ENCODE data around the gene CCDC138.

Gene CCDC138

DNA sequence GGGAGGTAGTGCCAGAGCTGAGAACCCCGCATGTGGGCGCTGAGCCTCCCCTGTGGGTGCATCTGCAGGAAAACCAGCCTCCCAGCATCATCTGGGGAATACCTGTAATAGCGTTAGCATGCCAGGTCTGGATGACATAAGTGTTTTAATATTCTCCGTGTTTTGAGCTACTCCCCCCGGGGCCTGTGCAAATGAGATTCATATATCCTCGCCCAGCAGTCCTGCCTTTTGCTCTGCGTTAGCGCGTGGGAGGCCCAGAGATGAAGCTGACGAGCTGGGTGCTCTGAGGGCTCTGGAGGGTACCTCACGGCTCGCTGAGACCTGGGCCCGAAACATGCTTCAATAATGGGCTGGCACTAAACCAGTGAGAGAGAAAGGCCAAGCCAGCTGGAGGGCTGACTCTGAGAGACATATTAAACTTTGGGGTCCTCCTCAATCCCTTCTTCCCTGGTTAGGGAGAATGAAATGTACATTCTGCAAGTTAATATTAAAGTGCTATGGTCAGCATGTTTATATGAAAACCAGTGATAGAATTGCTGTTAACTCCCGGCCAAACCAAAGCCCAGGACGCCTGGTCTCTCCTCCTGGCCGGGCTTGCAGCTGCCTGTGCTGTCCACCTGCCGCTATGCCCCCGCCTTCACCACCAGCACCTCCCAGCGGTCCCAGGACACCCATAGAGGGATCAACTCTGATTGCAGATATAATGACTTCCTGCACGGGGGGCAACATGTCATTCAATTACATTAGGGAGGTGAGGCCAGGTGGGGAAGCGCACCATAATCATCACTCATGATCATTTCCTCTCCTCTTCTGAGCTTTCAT, 125.4 kb downstream of the CCDC138 start:
- in situ Hi-C loops (cut with MboI; ENCODE audit: low pct_unique_long_range_greater_than_20kb, low sequenced_read_pairs), result no loop called here
- DNase-seq, result no peak

DNA sequence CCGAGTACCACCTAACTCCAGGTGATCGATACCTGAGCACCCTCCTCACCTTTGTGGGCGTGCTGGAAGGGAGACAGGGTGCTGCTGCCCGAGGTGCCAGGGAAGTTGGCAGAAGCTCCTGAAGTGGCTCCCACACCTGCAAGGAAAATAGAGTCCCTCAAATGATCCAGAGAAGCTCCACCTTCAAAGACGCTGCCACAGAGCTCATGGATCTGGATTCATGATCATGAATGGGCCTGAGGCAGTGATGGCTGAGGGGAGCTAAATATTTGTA, 126.0 kb downstream of the CCDC138 start:
- in situ Hi-C loops (cut with MboI; ENCODE audit: low pct_unique_long_range_greater_than_20kb, low sequenced_read_pairs), result no loop called here
- no peak for DNase-seq

DNA sequence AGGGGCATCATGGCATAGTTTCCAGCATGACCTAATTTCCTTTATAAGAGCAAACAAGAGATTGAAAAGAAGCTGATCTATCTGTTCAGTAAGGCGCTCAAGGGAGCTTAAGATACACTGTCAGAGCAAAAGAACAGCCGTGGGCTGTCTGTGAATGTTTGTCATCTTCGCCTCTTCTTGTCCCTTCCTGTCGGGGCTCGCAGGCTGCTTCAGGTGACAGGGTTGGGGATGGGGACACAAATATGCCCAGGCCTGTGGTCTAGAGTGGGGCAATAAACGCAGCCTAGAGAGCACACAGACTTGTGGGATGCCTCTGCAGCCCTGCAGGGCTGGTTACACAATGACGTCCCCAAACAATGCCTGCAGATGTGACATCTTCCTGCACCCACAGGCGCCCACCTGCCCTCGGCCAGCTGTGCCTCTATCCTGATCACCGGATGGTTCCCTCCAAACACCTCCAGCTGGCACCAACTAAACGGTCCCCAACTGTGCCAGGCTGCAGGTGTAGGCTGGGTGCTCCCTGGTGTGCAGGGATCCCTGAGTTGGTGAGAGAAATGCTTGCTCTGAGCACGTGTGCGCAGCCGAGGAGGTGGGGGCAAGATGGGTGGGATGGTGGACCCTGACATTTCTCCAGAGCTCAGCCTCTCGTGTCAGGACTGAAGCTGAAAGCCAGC, 129.7 kb downstream of the CCDC138 start:
- in situ Hi-C loops (cut with MboI; ENCODE audit: low pct_unique_long_range_greater_than_20kb, low sequenced_read_pairs), result no loop called here
- DNase-seq, result no peak

DNA sequence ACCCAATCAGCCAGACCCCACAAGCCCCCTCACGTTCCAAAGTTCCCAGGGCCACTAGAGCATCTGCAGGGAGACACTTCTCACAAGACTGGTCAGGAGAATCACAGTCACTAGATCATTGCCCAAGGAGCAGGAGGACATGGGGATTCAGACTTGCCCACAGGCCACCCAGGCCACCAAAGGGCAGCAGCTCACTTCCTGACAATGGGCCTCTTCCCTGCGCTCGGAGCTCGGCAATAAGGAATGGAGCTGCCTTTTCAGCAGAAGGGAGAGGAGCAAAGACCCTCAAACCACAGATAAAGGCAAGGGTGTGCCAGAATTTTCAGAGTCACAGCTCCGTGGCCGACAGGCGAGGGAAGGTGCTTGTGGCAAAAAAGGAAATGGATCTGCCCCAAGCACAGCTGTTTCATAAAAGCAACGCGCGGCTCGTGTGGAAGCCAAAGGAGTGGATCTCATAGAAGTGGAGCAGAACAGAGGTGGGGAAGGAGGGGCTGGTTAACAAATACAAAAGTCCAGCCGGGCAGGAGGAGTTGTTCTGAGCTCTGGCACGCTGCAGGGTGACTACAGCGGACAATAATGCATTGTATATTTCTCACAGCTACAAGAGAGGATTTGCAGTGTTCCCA, 130.3 kb downstream of the CCDC138 start:
- DNase-seq, result no peak
- in situ Hi-C loops (cut with MboI; ENCODE audit: low pct_unique_long_range_greater_than_20kb, low sequenced_read_pairs), result no loop called here

DNA sequence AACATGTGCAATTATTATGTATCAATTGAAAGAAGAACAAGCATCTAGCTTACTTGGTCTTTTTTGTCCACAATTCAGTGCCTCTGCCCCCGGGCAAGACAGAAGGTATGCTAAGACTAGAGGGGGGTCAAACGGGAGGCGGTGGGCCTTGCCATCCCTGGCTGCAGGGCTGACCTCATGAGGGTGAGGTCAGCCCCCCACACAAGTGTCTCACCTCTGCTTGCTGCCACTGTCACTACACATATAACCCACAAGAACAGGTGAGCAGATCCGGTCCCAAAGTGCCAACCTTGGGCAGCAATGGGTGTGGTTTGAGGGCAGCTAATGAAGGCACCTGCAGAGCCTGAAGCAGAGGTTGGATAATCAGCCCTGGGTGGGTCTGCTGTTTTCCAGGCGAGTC, 131.0 kb downstream of the CCDC138 start:
- no peak for DNase-seq
- in situ Hi-C loops (cut with MboI; ENCODE audit: low pct_unique_long_range_greater_than_20kb, low sequenced_read_pairs), result no loop called here

DNA sequence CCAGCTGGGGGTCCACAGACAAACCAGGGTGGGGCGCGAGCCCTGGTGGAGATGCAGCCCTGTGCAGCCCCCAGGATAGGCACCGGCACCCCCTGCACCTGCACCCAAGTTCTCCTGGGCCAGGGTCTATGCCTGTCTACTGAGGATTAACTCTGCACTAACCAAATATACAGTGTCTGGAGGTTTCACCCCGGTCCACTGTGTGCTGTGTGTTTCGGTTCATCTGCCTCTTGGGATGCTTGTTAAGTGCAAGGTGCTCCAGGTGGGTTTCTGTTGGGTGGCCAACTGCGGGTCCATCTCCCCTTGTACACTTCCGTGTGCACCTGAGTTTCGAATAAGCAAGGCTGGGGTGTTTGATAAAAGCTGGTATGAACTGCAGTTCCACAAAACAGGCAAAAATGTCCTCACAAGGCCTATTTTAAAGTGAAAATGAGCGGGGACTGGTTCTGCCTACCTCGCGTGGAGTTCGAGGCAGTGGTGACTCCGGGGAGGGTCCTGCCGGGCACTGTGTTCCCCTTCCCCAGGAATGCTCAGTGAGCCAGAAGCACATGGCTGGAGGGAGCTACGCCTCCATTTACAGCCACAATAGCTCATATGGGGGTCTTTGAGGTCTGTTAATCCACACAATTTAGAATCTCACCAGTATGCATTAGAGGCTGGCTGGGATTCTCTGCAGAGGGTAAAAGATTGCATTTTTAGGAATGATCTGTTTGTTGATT, 131.7 kb downstream of the CCDC138 start:
- no peak for DNase-seq
- in situ Hi-C loops (cut with MboI; ENCODE audit: low pct_unique_long_range_greater_than_20kb, low sequenced_read_pairs), result no loop called here

DNA sequence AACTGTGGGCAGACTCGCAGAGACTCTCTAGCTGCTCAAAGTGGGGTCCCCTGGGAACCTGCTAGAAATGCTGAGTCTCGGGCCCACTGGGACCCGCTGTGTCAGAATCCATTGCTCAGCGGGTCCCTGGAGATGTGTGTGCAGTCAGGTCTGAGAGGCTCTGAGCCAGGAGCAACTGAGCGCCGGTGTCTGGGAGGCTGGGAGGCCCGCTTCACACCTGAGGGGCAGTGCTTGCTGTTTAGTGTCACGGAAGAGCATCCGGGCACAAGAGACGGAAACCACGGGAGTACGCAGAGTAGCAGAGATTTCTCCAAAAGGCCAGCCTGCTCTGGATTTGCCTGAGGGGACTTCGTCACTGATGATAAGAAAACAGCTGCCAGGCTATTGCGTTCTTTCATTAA, 132.4 kb downstream of the CCDC138 start:
- DNase-seq, result no peak
- in situ Hi-C loops (cut with MboI; ENCODE audit: low pct_unique_long_range_greater_than_20kb, low sequenced_read_pairs), result no loop called here

DNA sequence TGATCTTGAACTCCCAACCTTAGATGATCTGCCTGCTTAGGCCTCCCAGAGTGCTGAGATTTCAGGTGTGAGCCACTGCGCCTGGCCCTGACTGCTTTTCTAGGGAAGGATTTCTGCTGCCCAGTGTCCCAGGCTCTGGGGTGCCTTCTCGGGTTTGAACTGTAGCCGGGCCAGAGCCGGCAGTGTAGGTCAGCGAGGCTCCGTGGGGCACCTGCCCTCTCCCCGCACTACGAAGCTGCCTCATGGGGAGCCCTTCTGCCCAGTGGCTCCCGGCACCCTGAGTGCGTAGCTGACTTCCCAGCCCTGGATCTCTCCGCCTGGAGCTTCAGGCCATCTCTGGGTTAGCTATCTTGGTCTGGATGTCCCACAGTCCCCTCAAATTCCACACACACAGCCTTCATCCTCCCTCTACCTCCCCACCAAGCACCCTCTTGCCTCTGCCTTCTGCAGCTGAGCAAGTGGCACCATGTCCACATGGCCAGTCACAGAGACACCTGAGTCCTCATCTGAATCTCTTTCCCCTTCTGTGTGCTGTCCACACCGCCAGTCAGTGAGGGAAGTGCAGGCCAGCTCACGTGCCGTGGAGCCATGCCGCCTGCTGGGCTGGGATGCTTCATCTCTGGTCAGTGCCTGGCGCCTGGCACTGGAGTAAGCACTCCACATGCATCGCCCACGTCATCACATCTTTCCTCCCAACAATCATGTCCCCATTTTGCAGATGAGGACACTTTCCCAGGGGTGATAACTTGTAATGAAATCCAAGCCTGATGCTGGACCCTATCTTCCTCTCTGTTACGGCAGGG, 133.2 kb downstream of the CCDC138 start:
- in situ Hi-C loops (cut with MboI; ENCODE audit: low pct_unique_long_range_greater_than_20kb, low sequenced_read_pairs), result no loop called here
- DNase-seq, result no peak

DNA sequence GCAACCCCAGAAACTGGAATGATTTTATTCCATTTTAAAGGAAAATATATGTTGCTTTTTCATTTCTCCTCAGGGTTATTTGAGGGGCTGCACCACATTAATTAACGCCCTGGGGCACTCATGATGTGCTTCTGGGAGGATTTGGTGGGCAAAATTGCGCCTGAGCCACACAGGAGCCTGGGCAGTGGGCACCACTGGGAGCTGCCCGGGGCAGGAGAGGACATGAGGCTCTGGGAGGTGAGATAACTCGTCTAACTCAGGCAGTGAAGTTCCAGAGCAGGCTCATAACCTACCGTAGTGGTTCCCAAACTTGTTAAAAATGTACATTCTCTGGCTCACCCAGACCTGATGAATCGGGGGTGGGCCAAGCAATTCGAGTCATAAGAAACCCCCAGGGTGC, 134.1 kb downstream of the CCDC138 start:
- in situ Hi-C loops (cut with MboI; ENCODE audit: low pct_unique_long_range_greater_than_20kb, low sequenced_read_pairs), result no loop called here
- DNase-seq, result no peak

DNA sequence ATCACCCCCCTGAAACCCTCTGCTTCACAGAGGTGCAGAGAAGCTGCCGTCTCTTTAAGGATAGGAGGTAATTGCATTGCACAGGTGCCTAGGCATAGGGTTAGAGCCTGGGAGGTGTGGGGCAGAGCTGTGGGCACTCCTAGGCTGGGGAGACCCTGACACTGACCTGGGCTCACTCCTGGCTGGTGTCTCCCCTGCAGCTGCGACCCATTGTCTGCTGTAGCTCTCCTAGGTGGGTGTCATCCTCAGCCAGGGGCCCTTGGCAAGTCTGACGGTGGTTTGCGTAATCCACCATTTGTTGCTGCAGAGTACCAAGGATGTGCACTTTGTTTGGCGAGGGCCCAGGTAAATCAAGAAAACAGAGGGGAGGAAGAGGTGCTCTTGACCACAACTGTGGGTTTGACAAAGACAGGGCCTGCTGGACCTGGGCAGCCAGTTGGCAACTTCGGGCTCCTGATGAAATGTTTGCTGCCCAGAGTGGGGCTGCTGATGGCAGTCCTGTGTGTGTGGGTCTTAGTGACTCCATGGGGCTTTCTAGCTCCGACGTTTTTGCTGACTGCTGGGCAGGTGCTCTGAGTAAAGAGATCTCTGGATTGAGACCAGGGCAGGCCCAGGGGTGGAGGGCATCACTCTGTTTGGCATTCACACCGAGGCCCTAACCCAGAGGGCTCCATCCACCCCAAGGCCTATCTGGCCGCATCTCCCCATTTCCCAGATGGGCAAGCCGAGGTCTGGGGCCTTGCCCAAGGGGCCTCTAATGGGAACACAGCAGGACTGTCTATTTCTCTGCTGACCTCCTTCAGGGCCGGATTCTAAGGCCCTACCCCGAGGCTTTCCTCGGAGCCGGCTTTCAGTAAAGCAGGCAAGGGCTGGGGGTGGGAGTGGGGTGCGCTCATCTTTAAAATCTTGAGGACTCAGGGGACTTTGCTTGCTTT, 134.8 kb downstream of the CCDC138 start:
- DNase-seq, result no peak
- in situ Hi-C loops (cut with MboI; ENCODE audit: low pct_unique_long_range_greater_than_20kb, low sequenced_read_pairs), result no loop called here

DNA sequence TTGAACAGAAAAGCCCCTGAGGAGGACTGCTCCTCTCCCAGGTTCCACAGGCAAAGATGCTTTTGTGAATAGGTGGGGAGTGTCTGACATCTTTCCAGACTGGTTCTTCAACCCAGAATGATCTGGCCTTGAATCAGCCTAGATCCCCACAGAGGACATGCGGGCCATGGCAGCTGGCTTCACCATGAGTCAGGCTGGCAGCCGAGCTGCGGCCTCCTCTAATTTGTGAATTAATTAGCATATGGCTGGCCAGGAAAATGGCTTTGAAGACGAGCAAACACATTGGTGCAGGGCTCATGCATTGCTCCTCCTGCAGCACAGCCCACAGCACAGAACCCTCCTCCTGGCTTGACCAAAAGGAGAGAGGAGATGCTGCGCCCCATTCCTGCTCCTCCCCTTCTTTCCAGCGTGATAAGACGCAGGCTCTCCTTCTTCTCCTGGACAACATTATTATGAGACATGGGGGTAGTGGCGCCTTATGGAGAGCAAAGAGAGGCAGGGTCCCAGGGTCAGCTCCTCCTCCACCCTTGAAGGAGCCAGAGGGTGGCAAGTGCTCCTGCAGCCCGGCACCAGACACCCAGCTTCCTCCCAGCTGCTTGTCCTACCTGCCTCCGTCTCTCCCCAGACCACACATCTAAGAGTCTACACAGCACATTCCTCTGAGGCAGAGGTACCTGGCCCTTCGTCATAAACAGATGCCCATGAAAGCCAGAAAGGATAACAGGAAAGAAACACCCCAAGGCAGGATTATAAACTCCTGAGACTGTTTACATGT, 135.8 kb downstream of the CCDC138 start:
- DNase-seq, result no peak
- in situ Hi-C loops (cut with MboI; ENCODE audit: low pct_unique_long_range_greater_than_20kb, low sequenced_read_pairs), result no loop called here

DNA sequence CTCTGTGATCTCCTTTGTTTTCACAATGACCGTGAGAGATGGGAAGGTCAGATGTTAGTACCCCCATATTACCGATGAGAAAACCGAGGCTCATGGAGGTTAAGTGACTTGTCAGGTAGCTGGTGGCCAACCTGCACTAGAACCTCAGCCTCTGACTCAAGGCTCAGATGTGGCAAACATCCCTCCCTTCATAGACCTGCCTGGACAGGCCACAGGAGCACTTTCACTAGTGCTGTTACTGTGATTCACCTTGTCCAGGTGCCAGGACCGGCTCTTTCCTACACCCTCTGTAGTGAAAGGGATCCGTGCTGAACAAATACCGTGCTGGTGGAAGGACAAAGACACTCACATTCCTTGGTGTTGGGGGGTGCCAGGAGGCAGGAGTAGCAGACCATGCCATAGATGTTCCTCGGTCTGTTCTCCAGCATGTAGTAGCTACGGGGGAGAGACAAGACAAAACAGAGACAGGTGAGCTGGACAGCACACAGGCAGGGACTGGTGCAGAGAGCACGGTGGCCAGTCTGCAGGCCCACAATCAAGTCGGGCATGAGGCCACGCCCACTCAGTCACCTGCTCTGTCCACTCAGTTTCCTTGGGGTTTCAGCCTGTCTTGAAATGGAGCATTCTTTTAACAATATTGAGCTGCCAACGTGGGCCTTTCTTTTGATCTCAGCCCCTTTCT, 136.6 kb downstream of the CCDC138 start:
- DNase-seq, result no peak
- in situ Hi-C loops (cut with MboI; ENCODE audit: low pct_unique_long_range_greater_than_20kb, low sequenced_read_pairs), result no loop called here

DNA sequence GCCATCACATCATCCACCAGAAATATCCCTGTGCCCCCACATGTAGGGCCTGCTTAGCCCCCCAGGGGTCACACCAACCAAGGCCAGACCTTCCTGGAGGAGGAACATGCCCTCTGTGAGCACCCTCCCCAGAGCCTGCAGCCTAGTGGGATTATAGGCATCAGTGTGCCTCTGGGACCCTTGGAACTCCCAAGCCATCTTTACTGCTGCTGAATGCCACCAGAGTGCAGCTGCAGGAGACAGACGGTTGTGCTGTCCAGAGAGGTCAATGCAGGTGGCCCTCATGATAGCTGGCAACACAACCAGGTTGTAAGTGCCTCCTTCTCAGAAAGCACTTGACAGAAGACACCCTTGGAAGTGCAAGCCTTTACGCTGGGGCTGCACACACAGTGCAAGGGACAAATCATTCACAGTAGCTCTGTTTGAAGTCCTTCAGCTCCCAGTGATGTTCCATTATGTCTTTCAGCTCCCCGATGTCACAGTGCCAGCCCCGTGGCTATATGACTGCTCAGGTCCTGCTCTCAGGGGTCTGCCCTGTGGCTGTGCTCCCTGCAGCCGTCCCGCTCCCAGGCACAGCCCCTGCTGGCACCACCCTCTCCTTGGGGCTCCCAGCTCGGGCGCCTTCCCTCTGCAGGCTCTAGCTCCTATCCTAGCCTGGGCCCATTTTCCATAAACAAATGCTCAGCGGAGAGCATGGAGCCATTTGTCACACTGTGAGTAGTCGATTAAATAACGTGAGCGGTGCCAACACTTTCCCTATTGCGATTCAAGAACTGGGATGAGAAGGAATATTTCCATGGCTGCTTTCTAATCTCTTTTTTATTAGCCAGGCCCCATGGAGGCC, 137.4 kb downstream of the CCDC138 start:
- DNase-seq, result no peak
- in situ Hi-C loops (cut with MboI; ENCODE audit: low pct_unique_long_range_greater_than_20kb, low sequenced_read_pairs), result no loop called here

DNA sequence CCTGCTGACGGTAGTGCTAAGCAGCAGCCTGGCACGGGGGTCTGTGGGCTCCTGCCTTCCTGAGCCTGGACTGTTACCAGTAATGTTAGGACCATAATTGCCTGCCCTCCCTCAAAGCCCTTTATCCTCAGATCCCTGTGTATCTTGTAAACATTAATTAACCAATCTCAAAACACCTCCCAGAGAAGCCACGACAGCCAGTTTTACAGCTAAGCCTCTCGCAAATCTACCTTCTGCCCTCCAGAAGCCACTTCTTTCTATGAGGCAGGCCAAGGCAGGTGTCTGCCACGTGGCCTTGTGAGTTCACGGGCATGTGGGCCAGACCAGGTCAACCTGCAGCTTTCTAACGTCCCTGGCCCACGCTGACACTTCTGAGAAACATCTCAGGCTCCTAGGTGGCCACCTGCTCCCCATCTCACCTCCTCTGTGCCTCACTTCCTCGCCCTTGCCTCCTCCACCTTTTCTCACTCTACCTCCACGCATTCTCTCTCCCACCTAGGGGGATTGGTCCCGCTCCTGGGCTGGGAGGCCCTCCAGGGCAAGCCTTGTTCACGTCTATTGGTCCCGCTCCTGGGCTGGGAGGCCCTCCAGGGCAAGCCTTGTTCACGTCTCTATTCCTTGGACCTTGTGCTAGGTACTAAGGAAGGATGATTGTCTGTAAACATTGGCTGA, 138.1 kb downstream of the CCDC138 start:
- no peak for DNase-seq
- in situ Hi-C loops (cut with MboI; ENCODE audit: low pct_unique_long_range_greater_than_20kb, low sequenced_read_pairs), result no loop called here

DNA sequence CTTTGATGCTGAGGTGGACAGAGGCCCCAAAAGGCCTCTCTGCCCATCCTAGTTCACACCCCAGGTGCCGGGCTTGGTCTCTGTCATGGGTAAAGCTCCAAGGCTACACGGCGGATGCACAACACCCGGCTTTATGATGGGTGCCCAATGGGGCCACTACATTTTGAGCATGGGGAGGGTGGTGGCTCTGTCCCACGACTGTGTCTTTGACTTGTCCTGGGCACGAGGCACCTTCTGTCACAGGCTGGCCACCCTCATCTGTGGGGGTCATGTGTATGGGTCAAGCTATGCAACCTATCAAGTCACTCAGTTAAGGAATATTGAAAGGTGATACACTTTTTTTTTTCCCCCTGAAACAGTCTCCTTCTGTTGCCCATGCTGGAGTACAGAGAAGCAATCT, 138.7 kb downstream of the CCDC138 start:
- DNase-seq, result no peak
- in situ Hi-C loops (cut with MboI; ENCODE audit: low pct_unique_long_range_greater_than_20kb, low sequenced_read_pairs), result no loop called here

DNA sequence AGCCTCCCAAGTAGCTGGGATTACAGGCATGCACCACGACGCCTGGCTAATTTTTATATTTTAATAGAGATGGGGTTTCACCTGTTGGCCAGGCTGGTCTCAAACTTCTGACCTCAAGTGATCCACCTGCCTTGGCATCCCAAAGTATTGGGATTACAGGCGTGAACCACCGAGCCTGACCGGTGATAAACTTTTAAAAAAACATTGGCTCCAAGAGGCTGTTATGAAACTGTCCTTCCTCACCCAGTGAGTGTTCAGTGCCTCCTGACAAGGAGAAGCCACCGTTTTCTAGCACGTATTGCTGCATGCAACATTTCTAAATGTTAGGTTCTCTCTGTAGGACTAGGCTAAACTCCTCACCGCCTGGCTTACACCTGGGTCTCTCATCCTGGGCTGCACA, 139.2 kb downstream of the CCDC138 start:
- in situ Hi-C loops (cut with MboI; ENCODE audit: low pct_unique_long_range_greater_than_20kb, low sequenced_read_pairs), result no loop called here
- DNase-seq, result no peak

All from KBM-7 (cell line).